ENCODE results near the gene TSNAX.

Gene TSNAX

DNA sequence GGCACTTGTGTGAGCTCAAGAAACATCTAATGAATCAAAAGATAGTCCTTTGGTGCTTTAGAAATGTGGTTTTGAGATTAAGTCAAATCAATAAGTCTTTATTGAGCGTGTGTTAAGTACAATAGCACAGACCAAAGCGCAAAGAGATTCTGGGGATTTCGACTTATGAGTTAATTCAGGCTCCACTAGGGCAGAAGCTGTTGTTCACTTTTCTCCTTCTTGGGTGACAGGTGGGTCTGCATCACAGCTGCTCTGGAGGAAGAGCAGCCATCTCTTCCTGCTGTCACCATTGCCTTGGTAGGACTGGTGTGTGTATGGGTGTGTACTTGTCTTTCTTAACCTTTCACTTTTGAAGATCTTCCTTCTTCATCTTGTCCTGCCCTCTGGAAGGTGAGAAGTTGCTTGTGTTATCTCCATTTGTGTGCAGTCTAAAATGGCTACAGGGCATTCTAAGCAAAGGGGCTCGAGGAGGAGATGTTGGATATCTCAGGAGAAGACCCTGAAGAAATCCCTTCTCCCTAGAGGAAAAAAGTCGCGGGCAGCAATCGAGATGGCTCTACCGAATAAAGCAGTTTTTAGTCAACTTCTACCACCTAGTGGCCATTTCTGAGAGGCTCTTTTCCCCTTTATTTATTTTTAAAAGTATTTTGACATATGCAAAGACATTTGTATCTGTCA, 75.3 kb downstream of the TSNAX start:
- DNase-seq, result peak; percentile 67

DNA sequence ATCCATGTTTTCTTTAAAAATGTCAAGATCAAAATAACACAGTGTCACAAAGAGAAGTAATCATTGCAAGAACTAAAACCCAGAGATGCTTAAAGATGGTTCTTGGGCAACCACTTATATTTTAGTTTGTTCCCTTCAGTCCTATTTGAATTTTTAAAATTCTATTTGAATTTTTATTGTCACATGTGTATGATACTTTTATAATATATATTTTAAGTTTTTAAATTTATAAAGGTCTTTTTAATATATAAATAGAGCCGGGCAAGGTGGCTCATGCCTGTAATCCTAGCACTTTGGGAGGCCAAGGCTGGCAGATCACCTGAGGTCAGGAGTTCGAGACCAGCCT, 75.8 kb downstream of the TSNAX start:
- DNase-seq, result no peak

DNA sequence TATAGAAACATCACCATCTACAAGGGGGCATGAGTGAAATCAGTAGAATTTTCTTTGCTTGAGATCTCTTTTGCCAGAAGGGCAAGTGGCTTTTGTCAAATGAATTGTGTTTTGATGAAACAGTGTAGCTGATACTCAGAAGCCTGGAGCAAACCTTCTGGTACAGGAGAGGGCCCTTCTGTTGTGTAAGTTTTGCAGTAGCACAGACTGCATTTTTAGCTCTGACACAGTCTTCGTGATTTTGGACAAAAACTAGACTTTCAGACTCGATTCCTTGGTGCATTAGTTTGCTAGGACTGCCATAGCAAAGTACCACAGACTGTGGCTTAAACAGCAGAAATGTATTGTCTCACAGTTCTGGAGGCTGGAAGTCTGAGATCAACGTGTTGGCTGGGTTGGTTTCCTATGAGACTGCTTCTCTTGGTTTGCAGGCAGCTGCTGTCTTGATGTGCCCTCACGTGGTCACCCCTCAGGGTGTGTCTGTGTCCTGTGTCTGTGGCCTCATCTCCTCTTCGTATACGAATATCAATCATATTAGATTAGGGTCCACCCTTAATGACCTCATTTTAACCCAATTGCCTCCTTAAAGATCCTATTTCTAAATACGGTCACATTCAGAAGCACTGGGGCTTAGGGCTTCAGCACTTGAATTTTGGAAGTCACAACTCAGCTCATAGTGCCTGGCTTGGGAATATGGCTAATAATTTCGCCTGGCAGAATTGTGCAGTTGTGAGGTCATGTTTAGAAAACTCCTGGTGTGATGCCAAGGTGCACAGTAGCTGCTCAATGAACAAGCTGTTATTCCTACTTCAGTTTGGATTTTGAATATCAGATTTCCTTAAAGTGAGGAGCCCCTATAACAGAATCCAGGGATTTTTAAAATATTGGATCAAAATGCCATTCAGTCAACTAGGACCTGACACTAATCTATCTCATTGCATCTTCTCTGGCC, 77.0 kb downstream of the TSNAX start:
- no peak for DNase-seq

DNA sequence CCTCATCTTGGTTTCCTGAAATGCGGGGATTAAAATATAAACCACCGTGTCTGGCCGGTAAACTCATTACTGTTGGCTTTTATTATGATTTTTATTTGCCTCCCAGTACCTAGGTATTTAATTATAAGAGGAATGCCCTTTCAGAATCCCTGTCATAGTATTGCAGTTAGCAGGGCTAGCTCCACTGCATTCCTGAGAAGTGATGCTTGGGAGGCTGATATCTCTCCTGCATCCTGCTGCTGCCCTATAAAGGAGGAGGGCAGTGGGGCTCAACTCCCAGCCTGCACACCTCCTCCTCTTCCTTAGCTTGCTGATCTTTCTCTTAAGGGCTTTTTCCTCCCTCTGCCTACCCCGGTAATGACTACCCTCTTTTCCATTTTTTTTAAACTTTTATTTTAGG, 78.2 kb downstream of the TSNAX start:
- DNase-seq, result no peak

DNA sequence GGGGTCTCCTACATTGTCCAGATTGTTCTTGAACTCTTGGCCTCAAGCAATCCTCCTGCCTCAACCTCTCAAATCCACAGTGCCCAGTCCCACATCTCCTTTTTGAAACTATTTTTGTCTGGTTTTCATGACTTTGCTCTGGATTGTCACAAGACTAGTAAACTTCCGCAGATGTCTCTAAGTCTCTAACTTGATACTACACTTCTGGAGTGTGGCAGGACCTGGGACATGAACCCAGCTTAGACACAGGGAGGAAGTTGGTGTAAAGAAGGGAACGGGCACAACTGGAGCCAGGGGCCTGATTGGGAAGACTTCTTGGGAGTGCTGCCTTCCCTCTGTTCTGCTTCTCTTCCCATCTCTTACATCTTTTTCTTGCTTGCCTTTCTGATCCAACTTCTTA, 81.9 kb downstream of the TSNAX start:
- DNase-seq, result no peak

DNA sequence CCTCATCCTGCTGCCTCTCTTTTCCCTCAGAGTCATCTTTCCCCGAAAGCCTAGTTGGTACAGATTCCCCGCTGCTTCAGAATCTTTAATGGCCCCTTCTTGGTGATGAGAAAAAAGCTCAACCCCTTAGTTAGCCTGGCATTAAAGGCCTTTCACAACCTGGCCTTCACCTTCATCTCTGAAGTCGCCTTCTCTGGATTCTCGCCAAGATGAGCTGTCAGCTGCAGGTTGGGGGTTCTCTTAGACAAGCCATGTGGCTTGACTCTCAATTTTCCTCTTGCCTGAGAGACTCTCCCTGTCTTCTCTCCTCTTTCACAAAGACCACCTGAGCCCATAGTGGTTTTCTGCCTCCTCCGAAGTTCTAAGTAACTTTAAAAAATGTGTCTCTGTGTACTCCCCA, 82.6 kb downstream of the TSNAX start:
- no peak for DNase-seq

DNA sequence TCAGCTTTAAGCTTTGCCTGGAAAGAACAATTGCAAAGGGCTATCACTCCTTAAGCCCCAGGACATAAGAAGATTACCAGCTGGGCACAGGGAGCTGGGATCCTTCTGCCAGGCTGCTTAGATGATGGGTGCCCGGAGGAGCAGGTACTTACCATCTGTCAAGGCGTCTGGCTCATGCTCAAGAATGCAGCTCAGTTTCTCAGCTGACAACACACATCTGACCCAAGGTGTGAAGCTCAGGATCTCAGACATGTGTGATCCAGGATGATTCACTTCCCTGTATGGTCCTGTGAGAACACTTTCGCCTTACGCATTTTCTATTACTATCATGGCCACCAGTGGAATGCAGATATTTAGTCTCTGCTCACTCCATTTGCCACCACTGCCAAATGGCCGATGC, 83.4 kb downstream of the TSNAX start:
- DNase-seq, result no peak

DNA sequence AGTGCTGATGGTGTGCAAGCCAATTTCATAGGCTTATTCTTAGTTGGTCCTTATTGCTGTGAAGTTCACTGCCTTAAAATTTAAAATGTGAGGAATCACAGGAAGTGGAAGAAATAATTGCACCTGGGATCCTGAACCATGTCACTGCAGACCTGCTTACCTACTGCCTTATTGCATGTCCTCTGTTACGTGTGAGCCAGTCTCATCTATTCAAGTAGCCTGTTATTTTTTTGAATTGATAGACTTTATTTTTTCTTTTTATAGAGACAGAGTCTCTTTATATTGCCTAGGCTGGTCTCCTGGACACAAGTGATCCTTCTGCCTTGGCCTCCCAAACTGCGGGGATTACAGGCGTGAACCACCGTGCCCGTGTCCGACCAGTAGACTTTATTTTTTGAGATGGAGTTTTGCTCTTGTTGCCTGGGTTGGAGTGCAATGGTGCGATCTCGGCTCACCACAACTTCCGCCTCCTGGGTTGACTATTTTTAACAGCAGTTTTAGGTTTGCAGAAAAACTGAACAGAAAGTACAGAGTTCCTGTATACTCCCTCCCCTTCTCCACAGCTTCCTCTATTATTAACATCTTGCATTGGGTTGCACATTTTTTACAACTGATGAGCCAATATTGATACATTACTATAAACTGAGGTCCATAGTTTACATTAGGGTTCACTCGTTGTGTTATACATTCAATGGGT, 84.1 kb downstream of the TSNAX start:
- peak; percentile 91 for DNase-seq

DNA sequence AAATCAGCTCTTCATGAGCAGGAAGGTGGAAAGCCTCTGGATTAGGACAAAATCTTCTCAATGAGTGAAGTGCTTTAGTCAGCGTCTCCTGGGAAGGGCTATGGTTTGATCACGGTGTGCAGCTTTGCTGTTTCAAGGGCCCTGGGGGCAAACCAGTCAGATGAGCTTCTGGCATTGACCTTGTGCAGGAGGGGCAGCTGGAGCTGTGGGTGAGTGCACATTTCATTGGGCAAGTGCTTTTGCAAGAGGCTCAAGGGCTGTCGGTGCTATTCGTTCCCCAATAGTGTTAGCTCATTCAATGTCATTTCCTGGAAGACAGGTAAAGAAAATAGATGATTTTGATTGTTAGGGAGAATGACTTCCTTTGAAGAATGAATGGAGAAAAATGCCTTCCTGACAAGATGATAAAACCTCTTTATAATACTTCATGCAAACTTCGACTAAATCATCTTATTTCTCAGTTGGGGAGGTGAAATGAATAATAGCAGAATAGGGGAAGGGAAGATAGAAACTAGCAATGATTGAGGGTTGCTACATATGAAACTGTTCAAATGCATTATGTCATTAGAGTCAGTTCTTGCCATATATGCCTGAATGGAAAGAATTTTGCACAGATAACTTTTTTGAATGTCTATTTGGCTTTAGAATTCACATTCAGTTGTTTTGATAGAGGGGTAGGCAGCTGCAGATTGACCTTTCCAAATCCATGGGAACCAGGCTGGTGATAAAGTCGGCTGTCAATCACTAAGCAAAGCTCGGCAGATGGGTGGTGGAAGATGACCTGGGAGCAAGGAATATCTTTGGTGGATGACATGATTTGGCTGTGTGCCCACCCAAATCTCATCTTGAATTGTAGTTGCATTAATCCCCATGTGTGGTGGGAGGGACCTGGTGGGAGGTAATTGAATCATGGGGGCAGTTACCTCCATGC, 85.2 kb downstream of the TSNAX start:
- DNase-seq, result peak; percentile 83
